ENCODE data around the gene RGS2.

RGS2 gene

GRCh38 chr1:192824511-192824910 is 15.7 kb downstream of the RGS2 start:
- DNase-seq (ENCODE audit: low spot score) = no peak
- in situ Hi-C loops (cut with MboI; ENCODE audit: low sequenced_read_pairs, unreplicated experiment) = loop anchor here (25.0 kb wide), 2 partner anchors 188 to 288 kb away; partner anchors contain the start of genes CDC73 and GLRX2

GRCh38 chr1:192826791-192827546 is 18.1 kb downstream of the RGS2 start:
- in situ Hi-C loops (cut with MboI; ENCODE audit: low sequenced_read_pairs, unreplicated experiment) = no loop called here
- no peak for DNase-seq (ENCODE audit: low spot score)
- TF ChIP-seq CTCF (IDR thresholded peaks at IDR 0.05; ENCODE audit: borderline replicate concordance, control extremely low read depth, extremely low read depth, insufficient read depth, missing control alignments) = no peak

More at GRCh38 chr1:192824511-192824910, 15.7 kb downstream of the RGS2 start:
- no peak for TF ChIP-seq CTCF (IDR thresholded peaks at IDR 0.05; ENCODE audit: borderline replicate concordance, control extremely low read depth, extremely low read depth, insufficient read depth, missing control alignments)

GRCh38 chr1:192830595-192831246 is 21.9 kb downstream of the RGS2 start:
- TF ChIP-seq CTCF (IDR thresholded peaks at IDR 0.05; ENCODE audit: borderline replicate concordance, control extremely low read depth, extremely low read depth, insufficient read depth, missing control alignments) = no peak
- in situ Hi-C loops (cut with MboI; ENCODE audit: low sequenced_read_pairs, unreplicated experiment) = no loop called here
- no peak for DNase-seq (ENCODE audit: low spot score)

- no peak for TF ChIP-seq CTCF (IDR thresholded peaks at IDR 0.05; ENCODE audit: borderline replicate concordance, control extremely low read depth, extremely low read depth, insufficient read depth, missing control alignments)
- in situ Hi-C loops (cut with MboI; ENCODE audit: low sequenced_read_pairs, unreplicated experiment) = no loop called here
- no peak for DNase-seq (ENCODE audit: low spot score)
Measured at GRCh38 chr1:192831706-192832355, 23.0 kb downstream of the RGS2 start.

GRCh38 chr1:192832492-192832891 is 23.7 kb downstream of the RGS2 start:
- DNase-seq (ENCODE audit: low spot score) = no peak
- in situ Hi-C loops (cut with MboI; ENCODE audit: low sequenced_read_pairs, unreplicated experiment) = no loop called here
- TF ChIP-seq CTCF (IDR thresholded peaks at IDR 0.05; ENCODE audit: borderline replicate concordance, control extremely low read depth, extremely low read depth, insufficient read depth, missing control alignments) = no peak

- DNase-seq (ENCODE audit: low spot score) = no peak
- no peak for TF ChIP-seq CTCF (IDR thresholded peaks at IDR 0.05; ENCODE audit: borderline replicate concordance, control extremely low read depth, extremely low read depth, insufficient read depth, missing control alignments)
- in situ Hi-C loops (cut with MboI; ENCODE audit: low sequenced_read_pairs, unreplicated experiment) = no loop called here
Measured at GRCh38 chr1:192835116-192835515, 26.3 kb downstream of the RGS2 start.
